ENCODE data around the gene STAB2. TPM values are rescaled to one million over a fixed set of nuclear protein-coding genes. Genes with fewer than 3 reads are reported as not detected.

Gene STAB2
- total RNA-seq = 0.05 TPM
- long read RNA-seq = 0 reads

DNA sequence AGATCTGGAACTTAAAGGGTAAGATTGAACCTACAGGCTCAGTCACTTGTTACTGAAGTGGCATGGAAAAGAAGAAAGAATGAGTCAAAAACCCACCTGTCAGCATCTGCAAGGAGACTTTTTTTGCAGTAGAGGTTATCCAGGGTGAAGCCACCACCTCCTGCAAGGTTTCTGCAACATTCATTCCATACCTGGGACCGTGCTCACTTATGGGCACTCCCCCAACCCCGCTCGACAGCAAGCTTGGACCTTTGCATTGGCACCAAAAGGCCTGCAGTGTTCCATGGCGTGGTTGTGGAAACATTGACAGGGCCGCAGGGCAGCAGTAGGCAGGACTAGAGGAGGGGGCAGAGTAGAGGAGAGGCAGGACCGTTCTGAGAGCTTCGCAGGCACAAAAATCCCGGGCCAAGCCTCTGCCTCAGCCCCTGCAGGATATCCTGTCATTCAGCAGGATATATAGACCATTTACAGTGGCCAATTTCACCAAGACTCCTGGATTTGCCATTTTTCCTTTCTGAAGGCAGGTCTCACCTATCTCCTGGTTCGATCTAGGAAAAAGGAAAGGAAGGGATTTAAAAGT, at the start of gene STAB2:
Gene STAB2, plus strand, starts transcription at position 483 of the 580 bp plus-strand sequence. CDS start 204 bp downstream, outside the sequence.
- DNase-seq = peak; percentile 40
- ATAC-seq (ENCODE audit: poor library complexity) = no peak

DNA sequence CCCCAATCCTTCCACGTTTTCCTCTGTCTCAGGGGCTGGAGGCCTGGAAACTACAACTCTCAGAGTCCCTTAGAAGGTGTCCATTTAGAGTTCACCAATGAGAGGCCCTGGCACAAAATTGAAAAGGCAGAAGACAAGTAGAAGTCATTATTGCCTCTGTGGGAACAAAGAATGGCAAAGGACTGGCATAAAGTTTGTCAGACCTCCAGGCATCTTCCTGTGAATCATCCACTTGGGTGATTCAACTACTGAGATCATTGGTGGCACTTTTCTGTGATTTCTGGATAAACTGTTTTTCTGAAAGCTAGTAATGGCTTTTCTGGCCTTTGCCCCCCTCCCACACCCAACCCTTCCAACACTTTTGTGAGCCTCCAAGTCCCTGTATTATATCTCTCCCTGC, 48.7 kb upstream of the STAB2 start:
- ATAC-seq (ENCODE audit: poor library complexity) (no peak), DNase-seq (no peak)
- intact Hi-C loops (cut with DNase I) = no loop called here

More for the DNA sequence above, at the start of gene STAB2:
- intact Hi-C loops (cut with DNase I) = no loop called here

- ATAC-seq (ENCODE audit: poor library complexity) (no peak), DNase-seq (no peak)
- intact Hi-C loops (cut with DNase I) = no loop called here
Measured at GRCh38 chr12:103540319-103540718, 46.8 kb upstream of the STAB2 start.

GRCh38 chr12:103542078-103542477, 45.0 kb upstream of the STAB2 start:
- ATAC-seq (ENCODE audit: poor library complexity) = no peak
- no peak for DNase-seq
- intact Hi-C loops (cut with DNase I) = no loop called here

DNA sequence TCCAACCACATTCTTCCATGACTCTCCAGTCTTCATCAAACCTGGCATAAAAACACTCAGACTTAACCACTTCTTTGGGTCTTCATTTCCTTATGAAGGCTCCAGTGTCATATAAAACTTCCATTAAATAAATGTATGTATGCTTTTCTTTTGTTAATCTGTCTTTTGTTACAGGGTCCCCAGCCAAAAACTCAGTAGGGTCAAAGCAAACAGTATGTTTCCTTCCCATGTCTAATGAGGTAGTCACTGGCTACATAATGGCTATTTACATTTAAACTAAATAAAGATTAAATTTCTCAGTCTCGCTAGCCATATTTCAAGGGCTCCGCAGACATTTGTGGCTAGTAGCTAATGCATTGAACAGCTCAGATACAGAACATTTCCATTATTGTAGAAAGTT, 40.1 kb upstream of the STAB2 start:
- intact Hi-C loops (cut with DNase I) = loop anchor here (5.0 kb wide), 2 partner anchors 600 to 665 kb away; no protein-coding TSS in a partner anchor
- ATAC-seq (ENCODE audit: poor library complexity) = no peak
- no peak for DNase-seq

DNA sequence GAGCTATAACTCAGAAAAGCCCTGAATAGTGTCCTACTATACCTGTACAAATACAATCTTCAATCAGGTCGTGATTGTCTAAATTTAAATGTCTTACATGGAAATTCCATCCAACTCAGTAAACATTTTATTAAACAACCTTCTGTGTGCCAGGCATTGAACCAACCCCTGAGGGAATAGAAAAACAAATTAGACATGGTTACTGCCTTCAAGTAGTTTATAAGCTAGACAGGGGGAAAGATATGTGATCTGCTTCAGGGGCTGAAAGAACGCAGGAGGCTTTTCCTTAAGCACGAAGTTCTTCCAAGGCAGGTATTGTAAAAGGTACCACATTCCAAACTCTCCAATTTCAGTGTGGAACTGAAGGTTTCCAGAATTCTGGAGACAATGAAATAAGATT, 39.7 kb upstream of the STAB2 start:
- no peak for DNase-seq
- intact Hi-C loops (cut with DNase I) = loop anchor here (5.0 kb wide), 2 partner anchors 600 to 665 kb away; no protein-coding TSS in a partner anchor
- no peak for ATAC-seq (ENCODE audit: poor library complexity)

DNA sequence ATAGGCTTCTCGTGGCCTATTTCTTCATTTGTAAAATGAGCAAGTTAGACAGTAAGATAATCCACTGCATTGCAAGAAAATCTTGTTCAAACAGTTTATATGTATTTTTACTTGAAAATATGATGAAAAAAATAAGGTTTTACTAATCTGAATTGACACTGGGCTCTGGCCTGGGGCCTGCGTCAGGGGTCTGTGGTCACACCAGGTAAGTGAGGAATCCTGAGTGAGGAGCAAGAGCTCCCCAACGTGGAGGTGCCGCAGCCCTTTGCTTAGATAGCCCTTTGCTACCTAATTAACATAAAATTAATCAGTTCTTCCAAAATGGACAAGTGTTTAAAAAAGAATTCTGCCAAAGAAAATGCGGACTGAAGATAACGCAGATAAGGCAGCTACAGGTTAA, 39.1 kb upstream of the STAB2 start:
- intact Hi-C loops (cut with DNase I) = loop anchor here (5.0 kb wide), 2 partner anchors 601 to 666 kb away; no protein-coding TSS in a partner anchor
- DNase-seq (no peak), ATAC-seq (ENCODE audit: poor library complexity) (no peak)

DNA sequence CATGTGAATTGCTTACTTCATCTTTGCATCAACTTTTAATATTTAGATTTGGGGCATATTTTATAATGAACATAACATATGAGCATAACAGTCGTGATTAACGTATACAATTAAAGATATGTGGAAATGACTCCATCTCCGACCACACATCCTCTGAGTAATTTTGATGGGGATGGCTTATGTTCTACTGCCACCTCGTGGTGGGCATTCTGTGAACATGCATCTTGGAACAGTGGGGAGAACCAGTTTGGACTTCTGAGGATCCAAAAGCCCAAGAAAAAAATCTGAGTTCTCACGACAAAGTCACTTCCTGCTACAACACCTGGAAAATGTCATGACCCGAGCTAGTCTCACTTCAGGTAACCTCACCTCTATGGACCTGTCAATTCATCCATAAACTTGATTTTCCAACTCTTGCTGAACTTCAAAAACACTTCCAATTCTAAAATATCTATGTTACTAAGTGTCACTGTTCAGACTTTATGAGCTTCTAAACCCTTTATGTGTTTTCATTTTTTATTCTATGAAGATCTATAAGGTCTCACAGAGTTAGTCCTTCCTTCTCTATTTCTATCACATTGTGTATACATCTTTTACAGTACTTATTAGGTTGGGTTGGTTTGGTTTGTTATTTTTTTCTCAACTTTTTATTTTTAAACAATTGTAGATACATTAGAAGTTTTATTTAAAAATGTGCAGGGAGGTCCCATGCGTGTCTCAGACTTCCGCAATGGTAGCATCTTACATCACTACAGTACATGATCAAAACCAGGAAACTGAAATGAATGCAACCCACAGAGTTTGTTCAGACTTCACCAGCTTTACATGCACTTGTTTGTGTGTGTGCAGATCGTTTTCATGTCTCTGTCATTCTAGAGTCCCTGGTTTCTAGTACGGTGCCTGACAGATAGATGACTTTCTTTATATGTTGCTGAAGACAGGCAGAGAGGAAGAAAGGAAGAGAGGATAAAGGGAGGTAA, 38.2 kb upstream of the STAB2 start:
- peak; percentile 82 for ATAC-seq (ENCODE audit: poor library complexity)
- DNase-seq = no peak
- intact Hi-C loops (cut with DNase I) = loop anchor here (5.0 kb wide), 2 partner anchors 602 to 667 kb away; no protein-coding TSS in a partner anchor

DNA sequence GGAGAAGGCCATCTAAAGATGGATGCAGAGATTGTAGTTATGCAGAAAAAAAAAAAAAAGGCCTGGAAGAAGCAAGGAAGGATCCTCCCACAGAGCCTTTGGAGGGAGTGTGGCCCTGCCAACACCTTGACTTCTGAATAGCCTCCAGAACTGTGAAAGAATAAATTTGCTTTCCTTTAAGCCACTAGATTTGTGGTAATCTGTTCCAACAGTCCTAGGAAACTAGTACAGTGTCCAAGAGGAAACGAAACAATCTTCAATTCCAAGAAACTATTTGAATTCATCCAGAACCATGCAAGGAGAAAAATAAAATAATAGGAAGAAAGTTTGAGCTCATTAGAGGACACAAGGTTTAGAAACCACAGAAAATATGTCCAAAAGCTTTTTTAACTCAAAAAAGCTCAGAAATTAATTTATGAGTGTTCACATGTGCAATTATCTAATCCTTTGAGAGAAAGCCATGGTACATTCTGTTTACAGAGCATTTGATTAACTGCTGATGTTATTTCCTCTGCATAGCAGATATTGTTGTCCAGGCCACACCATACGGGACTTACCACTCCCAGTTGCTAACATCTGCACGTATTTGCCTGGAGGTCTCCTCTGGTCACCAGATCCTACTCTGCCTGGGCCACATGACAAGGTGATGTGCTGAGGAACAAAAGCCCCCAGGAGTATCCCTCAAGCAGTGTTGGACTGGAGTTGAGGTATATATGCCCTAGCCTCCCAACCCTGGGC, 30.0 kb upstream of the STAB2 start:
- DNase-seq = peak; percentile 34
- intact Hi-C loops (cut with DNase I) = no loop called here
- peak; percentile 83 for ATAC-seq (ENCODE audit: poor library complexity)

GRCh38 chr12:103557628-103558010, 29.5 kb upstream of the STAB2 start:
- intact Hi-C loops (cut with DNase I) = no loop called here
- peak; percentile 28 for ATAC-seq (ENCODE audit: poor library complexity)

GRCh38 chr12:103558879-103559278, 28.2 kb upstream of the STAB2 start:
- no peak for DNase-seq
- intact Hi-C loops (cut with DNase I) = no loop called here
- no peak for ATAC-seq (ENCODE audit: poor library complexity)

More at GRCh38 chr12:103557628-103558010, 29.5 kb upstream of the STAB2 start:
- no peak for DNase-seq

- intact Hi-C loops (cut with DNase I) = no loop called here
- DNase-seq (no peak), ATAC-seq (ENCODE audit: poor library complexity) (no peak)
Measured at GRCh38 chr12:103560604-103561101, 26.4 kb upstream of the STAB2 start.

- DNase-seq (no peak), ATAC-seq (ENCODE audit: poor library complexity) (no peak)
- intact Hi-C loops (cut with DNase I) = no loop called here
Measured at GRCh38 chr12:103561174-103561573, 25.9 kb upstream of the STAB2 start.

DNA sequence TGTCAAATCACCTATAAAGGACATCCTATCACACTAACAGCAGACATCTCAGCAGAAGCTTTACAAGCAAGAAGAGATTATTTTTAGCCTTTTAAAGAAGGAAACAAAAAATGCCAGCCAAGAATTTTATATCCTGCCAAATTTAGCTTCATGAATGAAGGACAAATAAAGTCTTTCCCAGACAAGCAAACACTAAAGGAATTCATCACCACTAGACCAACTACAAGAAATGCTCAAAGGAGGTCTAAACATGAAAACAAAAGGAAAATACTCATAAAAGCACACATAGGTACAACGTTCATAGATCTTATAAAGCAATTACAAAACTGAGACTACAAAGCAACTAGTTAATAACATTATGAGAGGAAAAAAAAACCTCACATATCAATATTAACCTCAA, 20.7 kb upstream of the STAB2 start:
- intact Hi-C loops (cut with DNase I) = no loop called here
- ATAC-seq (ENCODE audit: poor library complexity) = no peak
- DNase-seq = no peak

- intact Hi-C loops (cut with DNase I) = no loop called here
- DNase-seq = no peak
- no peak for ATAC-seq (ENCODE audit: poor library complexity)
Measured at GRCh38 chr12:103569278-103569677, 17.8 kb upstream of the STAB2 start.

- DNase-seq (peak; percentile 65), ATAC-seq (ENCODE audit: poor library complexity) (peak; percentile 88)
- intact Hi-C loops (cut with DNase I) = no loop called here
Measured at GRCh38 chr12:103571286-103571685, 15.8 kb upstream of the STAB2 start.

GRCh38 chr12:103572312-103573045, 14.6 kb upstream of the STAB2 start:
- no peak for ATAC-seq (ENCODE audit: poor library complexity)
- intact Hi-C loops (cut with DNase I) = no loop called here
- no peak for DNase-seq

GRCh38 chr12:103573185-103573584, 13.9 kb upstream of the STAB2 start:
- intact Hi-C loops (cut with DNase I) = no loop called here
- DNase-seq = no peak
- no peak for ATAC-seq (ENCODE audit: poor library complexity)

All from Right ventricle myocardium superior (tissue), 1 donor.